ENCODE data around the gene RECQL.

DNA sequence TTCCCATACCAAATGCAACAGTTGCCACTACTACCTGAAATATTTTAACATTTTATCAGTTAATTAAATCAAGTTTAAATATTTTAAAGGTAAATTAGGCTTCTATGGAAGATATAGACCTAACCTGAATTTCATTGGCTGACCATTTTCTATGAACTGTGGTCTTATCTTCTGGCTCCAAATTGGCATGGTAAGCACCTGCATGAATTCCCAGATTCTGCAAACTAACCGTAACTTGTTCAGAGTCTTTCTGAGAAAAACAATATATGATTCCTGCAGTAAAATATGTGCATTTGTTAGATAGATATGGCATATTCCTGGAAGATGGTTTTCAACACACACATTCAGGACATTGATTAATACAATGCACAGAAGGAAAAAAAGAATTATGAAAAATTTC is 25.9 kb downstream of the RECQL start:
- no peak for TF ChIP-seq EZH2 (IDR thresholded peaks at IDR 0.05; ENCODE audit: insufficient read depth, low read length)
- TF ChIP-seq, protein P1, sequence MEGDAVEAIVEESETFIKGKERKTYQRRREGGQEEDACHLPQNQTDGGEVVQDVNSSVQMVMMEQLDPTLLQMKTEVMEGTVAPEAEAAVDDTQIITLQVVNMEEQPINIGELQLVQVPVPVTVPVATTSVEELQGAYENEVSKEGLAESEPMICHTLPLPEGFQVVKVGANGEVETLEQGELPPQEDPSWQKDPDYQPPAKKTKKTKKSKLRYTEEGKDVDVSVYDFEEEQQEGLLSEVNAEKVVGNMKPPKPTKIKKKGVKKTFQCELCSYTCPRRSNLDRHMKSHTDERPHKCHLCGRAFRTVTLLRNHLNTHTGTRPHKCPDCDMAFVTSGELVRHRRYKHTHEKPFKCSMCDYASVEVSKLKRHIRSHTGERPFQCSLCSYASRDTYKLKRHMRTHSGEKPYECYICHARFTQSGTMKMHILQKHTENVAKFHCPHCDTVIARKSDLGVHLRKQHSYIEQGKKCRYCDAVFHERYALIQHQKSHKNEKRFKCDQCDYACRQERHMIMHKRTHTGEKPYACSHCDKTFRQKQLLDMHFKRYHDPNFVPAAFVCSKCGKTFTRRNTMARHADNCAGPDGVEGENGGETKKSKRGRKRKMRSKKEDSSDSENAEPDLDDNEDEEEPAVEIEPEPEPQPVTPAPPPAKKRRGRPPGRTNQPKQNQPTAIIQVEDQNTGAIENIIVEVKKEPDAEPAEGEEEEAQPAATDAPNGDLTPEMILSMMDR (IDR thresholded peaks at IDR 0.05; ENCODE audit: insufficient read depth, low read depth, low read length), result no peak

Measured in astrocyte (in vitro differentiated cells and primary cell).